ENCODE results near the gene LMBRD2.
"Not testable (repeated sequence)": the region's sequence is repeated elsewhere in the genome, so short reads cannot be mapped to it uniquely, and the experiment has no call there.

LMBRD2 gene

GRCh38 chr5:36129666-36130065 is 22.0 kb downstream of the LMBRD2 start:
- DNase-seq; in situ Hi-C loops (cut with MboI; ENCODE audit: low pct_unique_long_range_greater_than_20kb, low sequenced_read_pairs): not testable (repeated sequence)

- in situ Hi-C loops (cut with MboI; ENCODE audit: low pct_unique_long_range_greater_than_20kb, low sequenced_read_pairs), result no loop called here
- DNase-seq, result no peak
Observed at GRCh38 chr5:36128795-36129194, 22.9 kb downstream of the LMBRD2 start.

GRCh38 chr5:36125868-36126267 is 25.8 kb downstream of the LMBRD2 start:
- in situ Hi-C loops (cut with MboI; ENCODE audit: low pct_unique_long_range_greater_than_20kb, low sequenced_read_pairs), result no loop called here
- DNase-seq, result no peak

DNA sequence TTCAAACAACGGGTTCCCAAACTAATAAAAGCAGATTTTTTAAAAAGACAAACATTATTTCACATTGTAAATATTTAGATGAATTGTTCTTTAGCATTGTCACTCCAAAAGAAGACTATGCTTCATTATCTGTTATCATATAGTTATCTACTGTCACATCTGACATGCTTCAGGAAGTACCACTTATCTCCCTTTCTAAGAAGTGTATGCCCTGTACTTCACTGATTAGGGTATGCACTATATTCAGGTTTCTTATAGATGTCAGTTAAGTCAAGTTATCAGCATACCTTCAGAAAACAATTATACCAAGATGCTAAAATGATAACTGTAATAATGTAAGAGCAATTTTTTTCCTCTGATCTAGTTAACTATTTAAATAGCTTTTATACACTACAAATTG is 40.4 kb downstream of the LMBRD2 start:
- in situ Hi-C loops (cut with MboI; ENCODE audit: low pct_unique_long_range_greater_than_20kb, low sequenced_read_pairs), result no loop called here
- DNase-seq, result peak; percentile 15

DNA sequence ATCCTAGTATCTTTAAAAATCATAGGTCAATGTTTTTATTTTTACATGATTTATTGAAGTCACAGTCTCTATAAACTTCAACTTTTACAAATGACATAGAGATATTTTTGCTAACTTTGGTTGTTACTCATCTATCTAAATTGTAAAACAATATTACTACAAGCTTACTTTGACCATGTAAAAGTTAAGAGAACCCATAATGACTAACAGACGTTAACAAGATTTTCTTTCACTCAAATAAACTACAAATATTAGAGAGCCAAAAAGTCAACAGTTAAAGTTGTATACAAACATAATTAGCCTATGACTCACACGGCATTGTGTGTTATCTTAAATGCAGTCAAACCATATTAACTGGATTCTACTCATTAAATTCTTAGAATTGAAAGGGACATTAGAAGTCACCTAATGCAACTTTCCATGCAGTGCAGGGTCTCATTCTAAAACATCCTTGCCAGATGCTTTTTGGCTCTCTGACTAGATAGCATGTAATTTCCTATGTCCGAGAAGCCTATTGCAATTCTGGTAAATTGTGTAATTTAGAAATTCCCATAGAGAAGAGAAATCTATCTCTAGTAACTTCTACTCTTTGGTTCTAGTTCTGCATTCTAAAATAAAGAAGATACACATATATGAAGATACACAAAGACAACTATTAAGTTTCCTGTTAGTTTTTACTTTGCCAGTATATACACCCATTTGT is 42.8 kb downstream of the LMBRD2 start:
- in situ Hi-C loops (cut with MboI; ENCODE audit: low pct_unique_long_range_greater_than_20kb, low sequenced_read_pairs), result no loop called here
- DNase-seq, result no peak

GRCh38 chr5:36105819-36106218 is 45.9 kb downstream of the LMBRD2 start:
- DNase-seq, result no peak
- in situ Hi-C loops (cut with MboI; ENCODE audit: low pct_unique_long_range_greater_than_20kb, low sequenced_read_pairs), result no loop called here

DNA sequence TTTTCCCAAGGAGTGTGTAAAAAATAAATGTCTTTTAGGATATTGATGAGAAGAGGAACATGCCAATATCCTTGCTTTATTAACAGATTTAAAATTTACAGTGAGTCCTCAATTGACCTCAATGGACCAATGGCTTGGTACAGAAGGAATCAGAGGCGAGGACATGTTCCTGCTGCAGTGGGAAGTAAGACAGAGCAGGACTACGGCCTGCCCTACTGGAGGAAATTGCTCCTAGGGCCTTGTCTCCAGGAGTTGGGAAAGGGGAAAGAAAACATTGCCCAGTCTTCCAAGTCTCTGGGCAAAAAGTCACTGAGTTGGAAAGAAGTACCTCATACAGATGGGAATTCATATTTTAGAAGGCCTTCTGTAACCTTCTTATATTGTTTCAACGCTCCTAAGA is 51.9 kb downstream of the LMBRD2 start:
- DNase-seq, result no peak
- in situ Hi-C loops (cut with MboI; ENCODE audit: low pct_unique_long_range_greater_than_20kb, low sequenced_read_pairs), result no loop called here

- in situ Hi-C loops (cut with MboI; ENCODE audit: low pct_unique_long_range_greater_than_20kb, low sequenced_read_pairs), result no loop called here
- no peak for DNase-seq
Observed at GRCh38 chr5:36096486-36096885, 55.2 kb downstream of the LMBRD2 start.

GRCh38 chr5:36089989-36090388 is 61.7 kb downstream of the LMBRD2 start:
- peak; percentile 72 for DNase-seq
- in situ Hi-C loops (cut with MboI; ENCODE audit: low pct_unique_long_range_greater_than_20kb, low sequenced_read_pairs), result no loop called here

DNA sequence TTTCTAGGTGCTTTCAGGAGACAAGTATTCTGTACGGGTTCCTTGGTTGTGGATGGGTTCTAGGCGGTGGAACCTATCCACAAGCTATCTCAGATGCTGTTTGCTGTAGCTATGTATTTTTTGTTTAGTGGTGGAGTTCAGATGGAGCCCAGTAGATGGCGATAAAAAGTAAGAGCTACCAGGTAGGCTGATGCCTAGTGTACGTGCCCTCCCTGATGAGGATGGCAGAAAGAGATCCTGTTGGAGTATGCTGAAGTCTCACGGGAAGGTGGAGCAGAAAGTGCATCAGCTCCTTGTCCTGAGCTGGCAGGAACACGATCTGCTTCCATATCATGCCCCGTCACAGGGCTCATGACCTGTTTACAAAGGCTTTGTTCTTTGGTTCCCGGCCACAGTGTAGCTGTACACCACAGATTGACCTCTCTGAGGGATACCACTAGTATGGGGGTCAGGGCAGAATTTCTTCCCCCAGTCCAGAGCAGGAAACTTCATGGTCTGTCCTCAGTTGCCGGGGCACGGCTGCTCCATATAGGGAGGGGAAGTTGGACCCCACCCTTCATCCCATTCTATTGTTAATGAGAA is 72.4 kb downstream of the LMBRD2 start:
- DNase-seq, result peak; percentile 71
- in situ Hi-C loops (cut with MboI; ENCODE audit: low pct_unique_long_range_greater_than_20kb, low sequenced_read_pairs), result no loop called here

- in situ Hi-C loops (cut with MboI; ENCODE audit: low pct_unique_long_range_greater_than_20kb, low sequenced_read_pairs), result no loop called here
- DNase-seq, result no peak
Observed at GRCh38 chr5:36078430-36078829, 73.3 kb downstream of the LMBRD2 start.

GRCh38 chr5:36073595-36074216 is 78.0 kb downstream of the LMBRD2 start:
- peak; percentile 45 for DNase-seq
- in situ Hi-C loops (cut with MboI; ENCODE audit: low pct_unique_long_range_greater_than_20kb, low sequenced_read_pairs), result no loop called here

DNA sequence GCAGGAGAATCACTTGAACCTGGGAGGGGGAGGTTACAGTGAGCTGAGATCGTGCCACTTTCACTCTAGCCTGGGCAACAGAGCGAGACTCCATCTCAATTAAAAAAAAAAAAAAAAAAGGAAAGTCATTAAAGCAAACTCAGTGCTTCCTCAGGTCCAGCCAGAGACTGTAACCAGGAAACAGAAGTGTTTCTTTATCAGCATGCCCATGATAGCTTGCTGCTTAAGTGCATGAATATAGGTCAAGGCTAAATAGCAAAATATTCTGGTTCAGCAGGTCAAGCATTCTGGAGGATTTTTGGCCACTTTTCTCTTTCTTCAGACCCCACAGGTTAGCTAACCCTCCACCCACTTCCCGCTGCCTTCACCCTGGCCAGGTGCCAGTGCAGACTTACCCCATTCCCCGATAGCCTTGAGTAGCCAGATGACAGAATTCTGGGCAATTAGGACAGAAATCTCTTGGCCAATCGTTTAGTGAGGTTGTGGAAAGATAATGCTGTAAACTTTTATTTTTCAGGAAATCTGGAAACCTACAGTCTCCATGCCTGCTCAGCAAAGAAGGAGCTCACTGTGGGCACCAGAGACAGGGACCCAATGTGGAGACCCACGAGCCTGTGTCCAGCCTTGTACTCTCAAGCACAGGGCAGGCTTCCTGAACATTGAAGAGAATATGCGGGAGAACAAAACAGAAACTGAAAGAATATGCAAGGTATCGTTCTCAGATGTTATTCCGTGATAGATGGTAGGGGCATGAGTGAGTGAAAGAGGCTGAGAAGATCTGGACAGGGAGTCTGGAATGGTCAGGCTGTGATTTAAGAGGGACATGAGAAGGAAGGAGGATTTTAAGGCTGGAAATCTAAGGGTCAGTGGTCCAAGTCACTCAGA is 80.8 kb downstream of the LMBRD2 start:
- DNase-seq, result no peak
- in situ Hi-C loops (cut with MboI; ENCODE audit: low pct_unique_long_range_greater_than_20kb, low sequenced_read_pairs), result no loop called here

GRCh38 chr5:36068751-36069281 is 82.9 kb downstream of the LMBRD2 start:
- DNase-seq, result no peak
- in situ Hi-C loops (cut with MboI; ENCODE audit: low pct_unique_long_range_greater_than_20kb, low sequenced_read_pairs), result no loop called here

- DNase-seq, result peak; percentile 40
- in situ Hi-C loops (cut with MboI; ENCODE audit: low pct_unique_long_range_greater_than_20kb, low sequenced_read_pairs), result no loop called here
Observed at GRCh38 chr5:36066540-36067210, 85.0 kb downstream of the LMBRD2 start, which contains the start of gene UGT3A2. UGT3A2 (minus strand) TSS chr5:36066882; CDS start chr5:36066789, 93 bp downstream.

DNA sequence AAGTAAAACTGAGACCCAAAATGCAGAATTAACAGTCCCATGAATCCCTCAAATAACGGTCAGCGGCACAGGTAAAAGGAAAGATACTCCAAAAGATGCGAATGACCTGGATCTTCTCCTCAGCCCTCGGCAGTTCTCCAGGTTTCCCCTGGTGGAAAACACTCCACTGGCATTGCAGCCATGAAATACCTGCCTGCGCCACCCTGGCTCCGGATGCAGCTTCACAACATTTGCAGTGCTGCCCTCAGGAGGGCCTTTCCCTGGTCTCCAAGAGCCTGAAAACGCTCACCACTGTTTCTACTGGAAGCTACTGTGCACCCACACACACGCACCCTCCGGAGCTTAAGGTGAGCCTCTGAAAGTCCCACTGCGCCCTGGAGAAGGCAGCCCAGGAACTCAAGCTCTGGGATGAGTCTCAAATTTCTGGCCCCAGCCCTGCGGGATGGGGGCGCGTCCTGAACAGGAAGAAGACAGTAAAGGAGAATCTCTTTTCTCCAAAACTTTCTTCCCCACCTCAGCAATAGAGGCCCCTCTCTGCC is 85.6 kb downstream of the LMBRD2 start:
- in situ Hi-C loops (cut with MboI; ENCODE audit: low pct_unique_long_range_greater_than_20kb, low sequenced_read_pairs), result no loop called here

GRCh38 chr5:36060420-36060887 is 91.2 kb downstream of the LMBRD2 start:
- peak; percentile 47 for DNase-seq
- in situ Hi-C loops (cut with MboI; ENCODE audit: low pct_unique_long_range_greater_than_20kb, low sequenced_read_pairs), result no loop called here

More for the DNA sequence above, 85.6 kb downstream of the LMBRD2 start:
- no peak for DNase-seq

All from KBM-7 (cell line).